IMR-90 (cell line): ENCODE measurements around the gene AGTPBP1. TPM values are rescaled to one million over a fixed set of nuclear protein-coding genes. Genes with fewer than 3 reads are reported as not detected.

ENCODE experiments used
- ATAC-seq: fragments of 200-7000 bp; cut with Tn5 transposase; 2 replicates; pipeline ENCODE4 v1.9.1; 2020; ENCODE audit warnings: low read depth, mild to moderate bottlenecking, moderate library complexity
- BruUV-seq: library from RNA; stranded (reverse); fragments of 400-500 nt; replicated peaks from 2 replicates; lab custom pipeline; 2021; lab: Mats Ljungman, UMichigan
- CTCF ChIA-PET: fragments of 300-600 bp; formaldehyde crosslinking; extraction: SDS; loops from one replicate; lab custom pipeline; 2021; ENCODE audit warnings: antibody characterized with exemption; lab: Yijun Ruan, JAX
- POLR2A ChIA-PET: fragments of 300-600 bp; sonication (Branson Sonifier 250); formaldehyde crosslinking; loops from one replicate; lab custom pipeline; 2022; ENCODE audit warnings: antibody characterized with exemption; ENCODE audit not compliant: unreplicated experiment; lab: Charles Lee
- DNase-seq: peaks from one replicate; pipeline ENCODE4 v3.0.0; 2013
- H2AFZ ChIP-seq: replicated peaks from 2 replicates; pipeline ENCODE3; 2013; ENCODE audit warnings: low read length, mild to moderate bottlenecking; ENCODE audit not compliant: poor library complexity
- H2AK5ac ChIP-seq: 2 replicates; pipeline ENCODE4 v1.6.1; 2013; ENCODE audit warnings: low read depth, low read length, inconsistent platforms
- H2AK9ac ChIP-seq: replicated peaks from 2 replicates; pipeline ENCODE3; 2013; ENCODE audit warnings: mild to moderate bottlenecking, low read depth, low read length, moderate library complexity; ENCODE audit not compliant: poor library complexity
- H2BK120ac ChIP-seq: 2 replicates; pipeline ENCODE4 v1.6.1; 2013; ENCODE audit warnings: low read depth, low read length, inconsistent platforms
- H2BK15ac ChIP-seq: 3 replicates; pipeline ENCODE4 v1.6.1; 2013; ENCODE audit warnings: low read depth, low read length, inconsistent platforms
- H2BK20ac ChIP-seq: 2 replicates; pipeline ENCODE4 v1.6.1; 2013; ENCODE audit warnings: low read depth, mild to moderate bottlenecking, inconsistent platforms, low read length, moderate library complexity
- H2BK5ac ChIP-seq: 2 replicates; pipeline ENCODE4 v1.6.1; 2013; ENCODE audit warnings: mild to moderate bottlenecking, low read depth, low read length, inconsistent platforms; ENCODE audit not compliant: poor library complexity, severe bottlenecking
- H3K14ac ChIP-seq: replicated peaks from 2 replicates; pipeline ENCODE4 v1.6.1; 2013; ENCODE audit warnings: low read depth, low read length, inconsistent platforms
- H3K18ac ChIP-seq: 2 replicates; pipeline ENCODE4 v1.6.1; 2013; ENCODE audit warnings: low read depth, low read length, control low read depth
- H3K23ac ChIP-seq: 2 replicates; pipeline ENCODE4 v1.6.1; 2013; ENCODE audit warnings: low read depth, low read length, inconsistent platforms
- H3K27ac ChIP-seq: 2 replicates; pipeline ENCODE4 v1.5.1; 2013; ENCODE audit warnings: mild to moderate bottlenecking, control low read depth, low read length; ENCODE audit not compliant: insufficient read depth
- H3K27me3 ChIP-seq: 2 replicates; pipeline ENCODE4 v1.6.1; 2013; ENCODE audit warnings: low read length; ENCODE audit not compliant: control insufficient read depth, insufficient read depth
- H3K36me3 ChIP-seq: 2 replicates; pipeline ENCODE4 v1.6.1; 2013; ENCODE audit warnings: low read length, mixed read lengths; ENCODE audit not compliant: control insufficient read depth, insufficient read depth
- H3K4ac ChIP-seq: 2 replicates; pipeline ENCODE4 v1.6.1; 2013; ENCODE audit warnings: low read depth, low read length, inconsistent platforms
- H3K4me1 ChIP-seq: 2 replicates; pipeline ENCODE4 v1.6.1; 2013; ENCODE audit warnings: low read length, mixed read lengths; ENCODE audit not compliant: control insufficient read depth, insufficient read depth
- H3K4me2 ChIP-seq: 2 replicates; pipeline ENCODE4 v1.6.1; 2013; ENCODE audit warnings: low read depth, mild to moderate bottlenecking, control low read depth, low read length, moderate library complexity
- H3K4me3 ChIP-seq: 2 replicates; pipeline ENCODE4 v1.5.1; 2013; ENCODE audit warnings: low read depth, mild to moderate bottlenecking, control low read depth, low read length, moderate library complexity; ENCODE audit not compliant: insufficient read depth
- H3K56ac ChIP-seq: 2 replicates; pipeline ENCODE4 v1.6.1; 2013; ENCODE audit warnings: low read length, inconsistent platforms; ENCODE audit not compliant: insufficient read depth; ENCODE audit errors: extremely low read depth
- H3K79me1 ChIP-seq, 2 experiments: 2 replicates each; pipeline ENCODE4 v1.6.1; 2013; ENCODE audit warnings: low read length in 2 of 2, inconsistent platforms in 1 of 2, low read depth in 1 of 2
- H3K9ac ChIP-seq: 2 replicates; pipeline ENCODE4 v1.6.1; 2013; ENCODE audit warnings: low read depth, low read length, control low read depth
- H3K9me1 ChIP-seq: 2 replicates; pipeline ENCODE4 v1.6.1; 2013; ENCODE audit warnings: low read length, inconsistent platforms; ENCODE audit not compliant: insufficient read depth
- H3K9me3 ChIP-seq: 2 replicates; pipeline ENCODE4 v1.6.1; 2013; ENCODE audit warnings: low read length; ENCODE audit not compliant: control insufficient read depth, insufficient read depth
- H4K20me1 ChIP-seq: 2 replicates; pipeline ENCODE4 v1.6.1; 2013; ENCODE audit warnings: low read length, inconsistent platforms; ENCODE audit not compliant: insufficient read depth
- H4K5ac ChIP-seq: 2 replicates; pipeline ENCODE4 v1.6.1; 2013; ENCODE audit warnings: mild to moderate bottlenecking, low read depth, low read length, control low read depth
- H4K8ac ChIP-seq, 2 experiments: 2 replicates each; pipeline ENCODE4 v1.6.1; 2013; ENCODE audit warnings: low read depth in 2 of 2, low read length in 2 of 2, control low read depth in 1 of 2, inconsistent platforms in 1 of 2
- H4K91ac ChIP-seq: 2 replicates; pipeline ENCODE4 v1.6.1; 2013; ENCODE audit warnings: low read depth, low read length, inconsistent platforms; ENCODE audit not compliant: insufficient read depth
- MAFK ChIP-seq: IDR thresholded peaks from 2 replicates; pipeline ENCODE4 v1.6.1; 2012; ENCODE audit warnings: low read depth, low read length, improper control_type of control experiment
- NFE2L2 ChIP-seq: fragments of 150-350 bp; IDR thresholded peaks from 2 replicates; pipeline ENCODE4 v1.6.1; 2016; ENCODE audit warnings: low read depth, mild to moderate bottlenecking, low read length
- RCOR1 ChIP-seq: IDR thresholded peaks from 2 replicates; pipeline ENCODE4 v1.6.1; 2012; ENCODE audit warnings: mild to moderate bottlenecking, low read length, improper control_type of control experiment; ENCODE audit not compliant: insufficient replicate concordance
- SMC3 ChIP-seq: fragments of 150-350 bp; IDR thresholded peaks from 2 replicates; pipeline ENCODE4 v1.6.1; 2016; ENCODE audit warnings: low read depth, mild to moderate bottlenecking, antibody characterized with exemption, low read length, moderate library complexity
- WGBS, 2 experiments: methylation state at CpG; one replicate each; pipeline versions ENCODE4 v1.1.5 to v1.1.7; 2013; ENCODE audit warnings: missing lambda C conversion rate in 2 of 2; ENCODE audit not compliant: insufficient read length in 1 of 2; ENCODE audit errors: extremely low coverage in 2 of 2; 5-methylcytosine and 5-hydroxymethylcytosine counted together
- dilution Hi-C: fragments of 300-500 bp; cut with HindIII; formaldehyde crosslinking; loops from one replicate; pipeline ENCODE4 v1.14.3; 2018; ENCODE audit warnings: low sequenced_read_pairs; ENCODE audit not compliant: unreplicated experiment
- in situ Hi-C: fragments of 300-500 bp; cut with MboI; formaldehyde crosslinking; loops from 3 replicates; pipeline ENCODE4 v1.14.3; 2019; ENCODE audit warnings: low sequenced_read_pairs, inconsistent platforms, mixed read lengths
- intact Hi-C: fragments of 100-400 bp; cut with micrococcal nuclease; formaldehyde crosslinking; loops from 2 replicates; pipeline ENCODE4 v1.10.0; 2022
- polyA plus RNA-seq, 3 experiments: library from polyadenylated mRNA; depleted of rRNA; stranded (reverse); fragments of >200 nt; gene quantifications; 2 replicates each; pipeline ENCODE4 v1.2.3, GENCODE V29; 2012; ENCODE audit warnings: low replicate concordance in 1 of 3
- total RNA-seq: library from RNA; depleted of rRNA; stranded (reverse); fragments of >200 nt; gene quantifications from 2 replicates; pipeline ENCODE4 v1.2.3, GENCODE V29; 2012

AGTPBP1 gene
- total and polyA plus RNA-seq, 2 of the 4 experiments (the other 2 are of a cell fraction) = 3.3 to 9.0 TPM

DNA sequence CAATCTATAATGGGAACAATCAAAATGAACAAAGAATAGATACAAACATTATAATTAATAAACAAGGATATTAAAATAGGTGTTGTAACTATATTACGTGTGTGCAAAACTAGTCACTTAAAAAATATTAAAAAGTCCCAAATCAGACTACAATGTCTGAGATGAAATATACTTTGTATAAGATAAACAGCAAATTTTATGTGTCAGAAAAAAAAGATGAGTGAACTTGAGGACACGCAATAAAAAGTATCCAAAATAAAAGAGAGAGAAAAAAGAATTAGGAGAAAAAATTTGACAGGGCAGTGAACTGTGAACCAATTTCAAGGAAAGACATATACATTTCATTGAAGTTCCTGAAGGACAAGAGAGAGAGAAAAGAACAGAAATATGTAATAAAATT, 37.0 kb downstream of the AGTPBP1 start:
- dilution Hi-C loops = no loop called here
- ATAC-seq = no peak

More for the DNA sequence above, 37.0 kb downstream of the AGTPBP1 start:
- BruUV-seq = no TSS peak
- POLR2A ChIA-PET = no interaction called here
- intact Hi-C loops (no loop called here), in situ Hi-C loops (no loop called here)
- Histone ChIP-seq H2BK20ac (no peak overlapping the region), H3K9ac (no peak overlapping the region), H2AFZ (no peak overlapping the region), H2BK5ac (no peak overlapping the region), H2AK9ac (no peak overlapping the region), H3K27ac (no peak overlapping the region), H3K4me1 (no peaks in the 10 kb centered on the region), H3K9me1 (no peaks in the 10 kb centered on the region), H4K91ac (no peak overlapping the region), H3K79me1 (no peaks in the 10 kb centered on the region), H3K14ac (no peak overlapping the region), H3K9me3 (no peaks in the 10 kb centered on the region), H4K20me1 (no peaks in the 10 kb centered on the region), H3K36me3 (no peaks in the 10 kb centered on the region), H2BK15ac (no peak overlapping the region), H4K5ac (no peak overlapping the region), H4K8ac (no peak overlapping the region), H3K27me3 (no peaks in the 10 kb centered on the region), H3K18ac (no peak overlapping the region), H3K56ac (no peak overlapping the region), H3K4me2 (no peak overlapping the region), H3K4me3 (no peak overlapping the region), H3K4ac (no peak overlapping the region), H2AK5ac (no peak overlapping the region), H2BK120ac (no peak overlapping the region), H3K23ac (no peak overlapping the region)
- WGBS, 2 experiments = no CpG with 5 or more reads among the region's 2 CpGs
- no peak for DNase-seq
- CTCF ChIA-PET = interaction anchor here (0.6 to 1.2 kb wide), 2 partner anchors 12 to 242 kb away, joined by 3 read pairs; no protein-coding TSS in a partner anchor
- peak; percentile 76 for TF ChIP-seq MAFK
- no peak for TF ChIP-seq RCOR1
- TF ChIP-seq SMC3 = no peak
- no peak for TF ChIP-seq NFE2L2
